Coronary artery (tissue), 2 donors: ENCODE measurements around the gene TMPRSS6.

Experiments used
- DNase-seq: peaks from one replicate; pipeline ENCODE4 v3.0.0-alpha.2; 2017; ENCODE audit warnings: low spot score
- H3K27ac ChIP-seq, 2 donors: fragments of 200-600 bp; sonication (generic); one replicate each; pipeline ENCODE4 v1.5.1; 2016 to 2019
- H3K4me3 ChIP-seq: fragments of 200-600 bp; sonication (generic); 2 replicates; pipeline ENCODE4 v1.5.1; 2016; ENCODE audit warnings: mild to moderate bottlenecking, moderate library complexity
- TF ChIP-seq, protein P1 (sequence below): fragments of 200-600 bp; sonication (generic); IDR thresholded peaks from one replicate; pipeline ENCODE4 v1.5.1; 2019; ENCODE audit warnings: antibody characterized with exemption

The TMPRSS6 gene

GRCh38 chr22:37047006-37047405 is 62.5 kb downstream of the TMPRSS6 start:
- no peak for DNase-seq
- TF ChIP-seq, protein P1, sequence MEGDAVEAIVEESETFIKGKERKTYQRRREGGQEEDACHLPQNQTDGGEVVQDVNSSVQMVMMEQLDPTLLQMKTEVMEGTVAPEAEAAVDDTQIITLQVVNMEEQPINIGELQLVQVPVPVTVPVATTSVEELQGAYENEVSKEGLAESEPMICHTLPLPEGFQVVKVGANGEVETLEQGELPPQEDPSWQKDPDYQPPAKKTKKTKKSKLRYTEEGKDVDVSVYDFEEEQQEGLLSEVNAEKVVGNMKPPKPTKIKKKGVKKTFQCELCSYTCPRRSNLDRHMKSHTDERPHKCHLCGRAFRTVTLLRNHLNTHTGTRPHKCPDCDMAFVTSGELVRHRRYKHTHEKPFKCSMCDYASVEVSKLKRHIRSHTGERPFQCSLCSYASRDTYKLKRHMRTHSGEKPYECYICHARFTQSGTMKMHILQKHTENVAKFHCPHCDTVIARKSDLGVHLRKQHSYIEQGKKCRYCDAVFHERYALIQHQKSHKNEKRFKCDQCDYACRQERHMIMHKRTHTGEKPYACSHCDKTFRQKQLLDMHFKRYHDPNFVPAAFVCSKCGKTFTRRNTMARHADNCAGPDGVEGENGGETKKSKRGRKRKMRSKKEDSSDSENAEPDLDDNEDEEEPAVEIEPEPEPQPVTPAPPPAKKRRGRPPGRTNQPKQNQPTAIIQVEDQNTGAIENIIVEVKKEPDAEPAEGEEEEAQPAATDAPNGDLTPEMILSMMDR, result no peak

DNA sequence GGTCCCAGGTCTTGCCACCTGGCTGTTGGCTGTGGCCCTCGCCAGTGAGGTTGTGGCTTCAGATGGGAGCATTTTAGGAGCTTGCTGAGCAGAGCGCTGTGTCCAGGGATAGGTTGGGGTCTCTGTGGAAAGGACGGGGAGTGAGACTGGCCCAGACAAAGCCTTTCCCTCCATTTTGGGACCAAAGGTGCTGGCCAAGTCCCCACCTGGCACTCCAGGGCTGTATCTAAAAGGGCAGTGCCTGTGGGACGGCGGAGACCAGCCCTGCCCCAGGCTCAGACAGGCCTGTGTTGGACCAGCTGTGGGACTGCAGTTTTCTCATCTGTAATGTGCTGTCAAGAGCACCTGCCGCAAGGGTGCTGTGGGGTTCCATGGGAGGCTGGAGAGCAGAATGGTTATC is 62.9 kb downstream of the TMPRSS6 start:
- no peak for DNase-seq
- H3K27ac ChIP-seq, result no peak overlapping the region
- H3K4me3 ChIP-seq, result no peak overlapping the region
- TF ChIP-seq, protein P1, result no peak

More at GRCh38 chr22:37047006-37047405, 62.5 kb downstream of the TMPRSS6 start:
- Histone ChIP-seq H3K4me3 (no peak overlapping the region), H3K27ac (no peak overlapping the region)

DNA sequence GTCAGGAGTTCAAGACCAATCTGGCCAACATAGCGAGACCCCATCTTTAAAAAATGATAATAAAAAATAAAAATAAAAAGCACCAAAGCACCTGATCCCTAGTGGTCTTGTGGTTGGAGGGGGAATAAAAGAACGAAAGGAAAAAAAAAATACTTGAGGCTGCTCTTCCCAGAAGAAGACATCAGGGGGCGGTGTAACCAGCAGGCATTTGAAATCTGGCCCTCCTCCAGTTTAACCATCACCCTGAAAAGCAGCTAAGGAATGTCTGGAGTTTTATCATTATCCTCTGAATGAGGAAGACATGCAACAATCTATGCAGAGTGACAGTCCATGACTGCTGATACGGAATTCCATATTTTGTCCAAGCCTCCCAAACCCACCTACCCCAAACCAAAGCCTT is 63.6 kb downstream of the TMPRSS6 start:
- Histone ChIP-seq H3K27ac (no peak overlapping the region), H3K4me3 (no peak overlapping the region)
- DNase-seq, result no peak
- TF ChIP-seq, protein P1, result no peak

GRCh38 chr22:37044634-37045625 is 64.6 kb downstream of the TMPRSS6 start:
- no peak overlapping the region for H3K27ac ChIP-seq
- no peak for DNase-seq

GRCh38 chr22:37043828-37044538 is 65.5 kb downstream of the TMPRSS6 start:
- no peak for DNase-seq
- no peak overlapping the region for H3K4me3 ChIP-seq

More at GRCh38 chr22:37044634-37045625, 64.6 kb downstream of the TMPRSS6 start:
- H3K4me3 ChIP-seq, result no peak overlapping the region
- TF ChIP-seq, protein P1, result no peak

DNA sequence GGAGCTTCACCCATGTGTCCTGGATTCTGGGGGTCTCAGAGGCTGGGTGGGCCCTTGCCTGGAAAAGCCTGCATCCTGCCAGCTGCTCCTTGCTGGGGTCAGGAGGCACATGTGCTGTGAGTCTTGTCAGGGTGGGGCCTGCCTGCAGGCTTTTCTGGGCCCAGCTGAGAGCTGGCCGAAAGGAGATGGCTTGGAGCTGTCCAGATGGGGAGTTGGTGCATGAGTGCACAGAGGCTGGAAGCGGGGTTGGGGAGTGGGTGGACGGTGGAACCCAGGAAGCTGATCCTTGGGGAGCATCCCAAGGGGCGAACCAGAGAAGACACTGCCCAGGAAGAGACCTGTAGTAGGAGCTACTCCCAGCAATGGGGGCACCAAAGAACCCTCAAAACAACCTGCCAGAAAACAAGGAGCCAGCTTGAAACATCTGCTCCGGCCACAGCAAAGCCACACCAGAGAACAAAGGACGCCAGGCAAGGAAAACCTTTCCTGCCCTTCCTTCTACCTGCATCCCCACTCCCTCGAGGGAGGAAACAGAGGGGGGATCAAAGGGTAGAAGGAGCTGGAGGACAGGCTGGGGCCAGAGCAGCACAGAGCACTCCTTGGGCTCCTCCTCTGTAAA is 66.2 kb downstream of the TMPRSS6 start:
- H3K4me3 ChIP-seq, result no peak overlapping the region
- H3K27ac ChIP-seq, result no peak overlapping the region
- no peak for DNase-seq
- TF ChIP-seq, protein P1, result no peak

More at GRCh38 chr22:37043828-37044538, 65.5 kb downstream of the TMPRSS6 start:
- TF ChIP-seq, protein P1, result no peak
- no peak overlapping the region for H3K27ac ChIP-seq
